Dermis lymphatic vessel endothelial cell (primary cell): ENCODE results near the gene IFT172. TPM values are rescaled to one million over a fixed set of nuclear protein-coding genes. Genes with fewer than 3 reads are reported as not detected.

Source experiments
- total RNA-seq: library from RNA; depleted of rRNA; stranded (reverse); fragments of >200 nt; gene quantifications from 2 replicates; pipeline ENCODE4 v1.2.1, GENCODE V29; 2014

The IFT172 gene, protein sequence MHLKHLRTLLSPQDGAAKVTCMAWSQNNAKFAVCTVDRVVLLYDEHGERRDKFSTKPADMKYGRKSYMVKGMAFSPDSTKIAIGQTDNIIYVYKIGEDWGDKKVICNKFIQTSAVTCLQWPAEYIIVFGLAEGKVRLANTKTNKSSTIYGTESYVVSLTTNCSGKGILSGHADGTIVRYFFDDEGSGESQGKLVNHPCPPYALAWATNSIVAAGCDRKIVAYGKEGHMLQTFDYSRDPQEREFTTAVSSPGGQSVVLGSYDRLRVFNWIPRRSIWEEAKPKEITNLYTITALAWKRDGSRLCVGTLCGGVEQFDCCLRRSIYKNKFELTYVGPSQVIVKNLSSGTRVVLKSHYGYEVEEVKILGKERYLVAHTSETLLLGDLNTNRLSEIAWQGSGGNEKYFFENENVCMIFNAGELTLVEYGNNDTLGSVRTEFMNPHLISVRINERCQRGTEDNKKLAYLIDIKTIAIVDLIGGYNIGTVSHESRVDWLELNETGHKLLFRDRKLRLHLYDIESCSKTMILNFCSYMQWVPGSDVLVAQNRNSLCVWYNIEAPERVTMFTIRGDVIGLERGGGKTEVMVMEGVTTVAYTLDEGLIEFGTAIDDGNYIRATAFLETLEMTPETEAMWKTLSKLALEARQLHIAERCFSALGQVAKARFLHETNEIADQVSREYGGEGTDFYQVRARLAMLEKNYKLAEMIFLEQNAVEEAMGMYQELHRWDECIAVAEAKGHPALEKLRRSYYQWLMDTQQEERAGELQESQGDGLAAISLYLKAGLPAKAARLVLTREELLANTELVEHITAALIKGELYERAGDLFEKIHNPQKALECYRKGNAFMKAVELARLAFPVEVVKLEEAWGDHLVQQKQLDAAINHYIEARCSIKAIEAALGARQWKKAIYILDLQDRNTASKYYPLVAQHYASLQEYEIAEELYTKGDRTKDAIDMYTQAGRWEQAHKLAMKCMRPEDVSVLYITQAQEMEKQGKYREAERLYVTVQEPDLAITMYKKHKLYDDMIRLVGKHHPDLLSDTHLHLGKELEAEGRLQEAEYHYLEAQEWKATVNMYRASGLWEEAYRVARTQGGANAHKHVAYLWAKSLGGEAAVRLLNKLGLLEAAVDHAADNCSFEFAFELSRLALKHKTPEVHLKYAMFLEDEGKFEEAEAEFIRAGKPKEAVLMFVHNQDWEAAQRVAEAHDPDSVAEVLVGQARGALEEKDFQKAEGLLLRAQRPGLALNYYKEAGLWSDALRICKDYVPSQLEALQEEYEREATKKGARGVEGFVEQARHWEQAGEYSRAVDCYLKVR (N-terminal part only)
- 10.5 and 14.3 TPM in 2 replicates for total RNA-seq

GRCh38 chr2:27489498-27490397, at the start of gene IFT172:
Gene IFT172 (minus strand): TSS chr2:27489743. CDS start chr2:27489653, 90 bp downstream.

GRCh38 chr2:27496357-27497287, 7.1 kb upstream of the IFT172 start, which contains the start of gene GCKR:
Gene GCKR (plus strand): TSS chr2:27496839. CDS start chr2:27496905, 66 bp downstream.

DNA sequence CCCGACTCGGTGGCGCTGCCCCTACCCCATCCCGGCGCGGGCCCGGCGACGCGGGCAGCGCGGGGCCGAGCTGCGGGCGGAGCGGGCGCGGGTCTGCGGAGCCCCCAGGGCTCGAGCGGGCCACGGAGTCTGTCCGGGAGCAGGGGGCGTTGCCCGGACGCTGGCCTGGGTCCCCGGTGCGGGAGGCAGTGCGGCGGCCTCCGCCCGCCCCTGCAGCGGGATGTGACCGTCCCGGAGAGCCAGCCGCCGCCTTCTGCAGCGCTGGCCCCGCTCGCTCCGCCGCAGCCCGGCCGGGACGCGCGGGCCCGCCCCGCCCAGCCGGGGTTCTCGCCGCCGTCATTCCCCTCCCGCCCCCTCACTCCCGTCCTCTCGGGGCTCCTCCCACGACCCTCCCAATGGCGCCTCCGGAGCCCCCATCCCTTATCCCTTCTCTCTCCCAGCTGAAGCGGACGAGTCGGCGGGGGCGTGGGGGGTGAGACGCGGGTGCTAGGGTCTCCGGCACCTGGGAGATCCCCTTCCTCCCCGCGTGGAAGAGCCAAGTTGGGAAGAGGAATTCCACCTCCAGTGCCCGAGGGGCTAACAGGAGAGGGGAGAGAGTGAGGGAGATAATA, 5.5 kb upstream of the IFT172 start, which contains the start of gene FNDC4:
FNDC4 (minus strand) TSS at position 257 of the 611 bp plus-strand sequence. CDS start 521 bp downstream, outside the sequence.

DNA sequence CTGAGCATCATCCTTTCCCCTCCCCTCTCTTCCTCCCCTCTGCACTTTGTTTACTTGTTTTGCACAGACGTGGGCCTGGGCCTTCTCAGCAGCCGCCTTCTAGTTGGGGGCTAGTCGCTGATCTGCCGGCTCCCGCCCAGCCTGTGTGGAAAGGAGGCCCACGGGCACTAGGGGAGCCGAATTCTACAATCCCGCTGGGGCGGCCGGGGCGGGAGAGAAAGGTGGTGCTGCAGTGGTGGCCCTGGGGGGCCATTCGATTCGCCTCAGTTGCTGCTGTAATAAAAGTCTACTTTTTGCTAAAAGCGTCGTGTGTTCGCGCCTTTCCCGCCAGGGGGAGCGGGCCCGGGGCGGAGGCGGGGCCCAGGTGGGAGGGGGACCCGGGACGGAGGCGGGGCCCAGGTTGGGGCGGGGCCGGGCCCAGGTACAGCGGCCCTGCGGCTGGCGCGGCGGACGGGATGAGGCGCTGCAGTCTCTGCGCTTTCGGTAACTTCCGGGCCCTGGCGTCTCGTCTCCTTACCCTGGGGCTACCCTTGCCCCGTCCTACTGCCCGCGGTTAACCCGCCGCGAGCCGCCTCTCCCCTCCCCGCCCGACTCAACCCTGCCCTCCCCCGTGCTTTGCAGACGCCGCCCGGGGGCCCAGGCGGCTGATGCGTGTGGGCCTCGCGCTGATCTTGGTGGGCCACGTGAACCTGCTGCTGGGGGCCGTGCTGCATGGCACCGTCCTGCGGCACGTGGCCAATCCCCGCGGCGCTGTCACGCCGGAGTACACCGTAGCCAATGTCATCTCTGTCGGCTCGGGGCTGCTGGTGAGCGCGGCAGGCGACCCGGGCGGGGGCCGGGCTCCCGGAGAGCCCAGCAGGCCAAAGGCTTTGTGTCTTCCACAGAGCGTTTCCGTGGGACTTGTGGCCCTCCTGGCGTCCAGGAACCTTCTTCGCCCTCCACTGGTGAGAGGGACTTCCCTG, 47.3 kb downstream of the IFT172 start, which contains the start of gene KRTCAP3:
KRTCAP3 (plus strand) TSS at position 424 of the 962 bp plus-strand sequence; CDS start at position 456, 32 bp downstream.

DNA sequence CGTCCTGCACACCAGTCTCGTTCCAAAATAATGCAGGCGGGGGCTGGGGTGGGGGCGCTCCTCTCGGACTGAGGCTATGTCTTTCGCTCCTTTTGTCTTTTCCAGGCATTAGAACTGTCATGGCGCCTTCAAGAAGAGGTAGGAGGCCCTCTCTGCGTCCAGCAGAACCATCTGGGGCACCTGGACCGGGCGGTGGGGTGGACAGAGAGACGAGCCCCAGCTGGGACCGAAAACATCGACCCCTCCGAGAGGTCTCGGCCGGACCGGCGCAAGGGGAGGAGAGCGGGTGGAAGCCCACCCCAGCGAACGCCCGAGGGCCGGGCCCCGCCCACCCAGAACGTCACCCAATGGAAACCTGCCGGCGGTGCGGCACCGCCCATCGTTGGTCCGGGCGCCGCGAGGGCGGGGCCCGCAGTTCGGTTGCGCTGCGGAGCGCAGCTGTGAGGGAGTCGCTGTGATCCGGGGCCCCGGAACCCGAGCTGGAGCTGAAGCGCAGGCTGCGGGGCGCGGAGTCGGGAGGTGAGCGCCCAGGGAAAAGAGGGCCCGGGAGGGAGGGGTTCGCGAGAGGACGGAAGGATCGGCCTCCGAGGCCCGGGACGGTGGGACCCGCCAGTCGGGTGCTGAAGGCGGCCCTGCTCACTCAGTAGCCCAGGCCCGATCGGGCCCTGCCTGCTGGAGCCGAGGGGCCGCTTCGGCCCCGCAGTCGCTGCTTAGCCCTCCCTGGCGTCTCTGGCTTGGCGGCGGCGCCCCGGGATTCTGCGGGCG, 61.1 kb downstream of the IFT172 start, which contains the start of gene NRBP1:
NRBP1 (plus strand) TSS at position 419 of the 765 bp plus-strand sequence. CDS start 4,643 bp downstream, outside the sequence.

DNA sequence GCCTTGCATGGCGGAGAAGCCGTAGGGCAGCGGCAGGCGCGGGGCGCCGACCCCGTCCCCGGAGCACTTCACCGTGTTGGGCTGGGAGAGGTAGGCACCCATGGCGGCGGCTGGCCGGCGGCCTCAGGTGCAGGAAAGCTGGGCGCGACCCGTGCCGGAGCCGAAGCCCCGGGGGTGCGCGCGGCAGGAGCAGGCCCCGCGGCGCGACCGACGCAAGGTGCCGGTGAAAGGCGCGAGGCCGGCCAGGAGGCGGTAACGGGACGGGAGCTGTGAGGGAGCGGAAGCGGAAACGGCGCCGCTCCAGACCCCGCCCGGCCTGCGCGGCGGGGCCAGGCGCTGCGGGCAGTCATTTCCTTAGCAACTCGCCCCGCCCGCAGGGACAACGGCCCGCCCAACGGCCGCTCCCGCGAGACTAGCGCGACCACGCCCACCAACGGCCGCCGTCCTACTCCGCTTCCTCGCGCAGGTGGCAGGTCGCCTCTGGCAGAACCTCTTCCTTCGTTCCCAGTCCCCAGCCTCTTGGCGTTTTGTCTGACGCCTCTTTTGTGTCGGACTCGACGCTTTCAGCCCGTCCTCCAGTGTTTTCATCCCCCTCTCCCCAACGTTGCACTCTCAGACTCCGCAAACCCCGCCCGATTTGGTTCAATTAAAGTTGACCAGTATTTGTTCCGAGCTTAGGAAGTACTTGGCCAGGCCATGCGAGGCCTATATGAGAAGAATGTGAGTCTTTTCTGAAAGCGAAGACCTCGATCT, 80.0 kb downstream of the IFT172 start, which contains the start of gene PPM1G:
PPM1G (minus strand) TSS at position 271 of the 753 bp plus-strand sequence; CDS start at position 102, 169 bp downstream.

Other genes with a start within 250 kb of the IFT172 start
- gene SLC30A3, start 226.7 kb downstream of the IFT172 start, total RNA-seq = 6.3 and 21.2 TPM in 2 replicates
- 0.60 and 2.4 TPM in 2 replicates for gene DNAJC5G, start 214.3 kb downstream of the IFT172 start, total RNA-seq
- 0.52 and 1.3 TPM in 2 replicates for gene TRIM54, start 207.3 kb downstream of the IFT172 start, total RNA-seq
- 0.22 and 0.34 TPM in 2 replicates for gene UCN, start 181.3 kb downstream of the IFT172 start, total RNA-seq
- 38.0 and 43.1 TPM in 2 replicates for gene MPV17, start 166.6 kb downstream of the IFT172 start, total RNA-seq
- 17.0 and 22.3 TPM in 2 replicates for gene GTF3C2, start 133.0 kb downstream of the IFT172 start, total RNA-seq
- 21.5 and 25.9 TPM in 2 replicates for gene EIF2B4, start 119.4 kb downstream of the IFT172 start, total RNA-seq
- gene SNX17, start 119.1 kb downstream of the IFT172 start, total RNA-seq = 130 and 131 TPM in 2 replicates
- gene ZNF513, start 109.0 kb downstream of the IFT172 start, total RNA-seq = 6.4 and 6.8 TPM in 2 replicates
- 87.2 and 94.8 TPM in 2 replicates for gene PPM1G, start 80.2 kb downstream of the IFT172 start, total RNA-seq
- 94.3 and 108 TPM in 2 replicates for gene NRBP1, start 61.1 kb downstream of the IFT172 start, total RNA-seq
- not detected in 2 replicates for gene KRTCAP3, start 47.4 kb downstream of the IFT172 start, total RNA-seq
- gene FNDC4, start 5.5 kb upstream of the IFT172 start, total RNA-seq = 8.3 and 9.5 TPM in 2 replicates
- not detected in 2 replicates for gene GCKR, start 7.1 kb upstream of the IFT172 start, total RNA-seq
- 17.3 and 20.6 TPM in 2 replicates for gene ZNF512, start 93.3 kb upstream of the IFT172 start, total RNA-seq
- 2.0 and 2.1 TPM in 2 replicates for gene CCDC121, start 139.3 kb upstream of the IFT172 start, total RNA-seq
- gene GPN1, start 139.3 kb upstream of the IFT172 start, total RNA-seq = 29.6 and 37.8 TPM in 2 replicates
- 14.0 and 14.2 TPM in 2 replicates for gene SUPT7L, start 173.9 kb upstream of the IFT172 start, total RNA-seq
- 14.2 and 18.4 TPM in 2 replicates for gene SLC4A1AP, start 174.1 kb upstream of the IFT172 start, total RNA-seq